ENCODE results near the gene ARID5B. TPM values are rescaled to one million over a fixed set of nuclear protein-coding genes. Genes with fewer than 3 reads are reported as not detected.

Gene ARID5B
- total RNA-seq, 1 donor from 2014 or later, result 50.6 TPM

DNA sequence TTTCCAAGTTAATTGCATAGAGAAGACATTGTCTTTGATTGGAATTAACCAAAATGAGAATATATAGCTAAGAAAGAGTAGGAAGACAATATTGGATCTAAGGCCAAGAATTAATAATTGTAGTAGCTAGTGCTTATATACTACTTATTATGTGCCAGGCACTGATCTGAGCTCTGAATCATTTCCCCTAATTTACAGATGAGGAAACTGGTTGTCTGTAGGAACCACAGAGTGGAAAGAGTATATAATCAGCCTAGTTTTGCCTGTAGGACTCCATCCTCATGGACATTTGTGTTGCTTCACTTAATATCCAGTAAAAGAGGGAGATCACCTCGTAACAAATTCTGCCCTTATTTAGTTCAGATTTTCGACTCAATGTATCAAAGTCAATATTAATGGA is 127.9 kb downstream of the ARID5B start:
- no peak for DNase-seq (ENCODE audit: low spot score)

DNA sequence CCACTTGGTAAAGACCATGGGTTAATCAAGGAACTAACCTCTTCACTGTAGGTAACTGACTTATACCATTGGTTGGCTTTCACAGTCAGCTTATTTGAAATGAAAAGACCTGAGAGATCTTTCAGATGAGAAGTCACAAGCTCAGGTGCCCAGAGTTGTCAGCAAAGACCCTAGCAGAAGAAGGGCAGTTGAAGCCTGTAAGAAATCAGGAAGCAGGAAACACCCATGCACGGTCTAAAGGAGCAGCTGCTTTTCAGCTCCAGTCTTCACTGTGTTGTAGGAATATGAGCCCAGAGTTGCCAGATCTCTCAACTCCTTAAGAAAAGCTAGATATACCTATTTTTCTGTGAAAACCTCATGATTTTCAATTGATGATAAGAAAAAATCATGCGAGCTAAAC is 130.0 kb downstream of the ARID5B start:
- DNase-seq (ENCODE audit: low spot score), result no peak

DNA sequence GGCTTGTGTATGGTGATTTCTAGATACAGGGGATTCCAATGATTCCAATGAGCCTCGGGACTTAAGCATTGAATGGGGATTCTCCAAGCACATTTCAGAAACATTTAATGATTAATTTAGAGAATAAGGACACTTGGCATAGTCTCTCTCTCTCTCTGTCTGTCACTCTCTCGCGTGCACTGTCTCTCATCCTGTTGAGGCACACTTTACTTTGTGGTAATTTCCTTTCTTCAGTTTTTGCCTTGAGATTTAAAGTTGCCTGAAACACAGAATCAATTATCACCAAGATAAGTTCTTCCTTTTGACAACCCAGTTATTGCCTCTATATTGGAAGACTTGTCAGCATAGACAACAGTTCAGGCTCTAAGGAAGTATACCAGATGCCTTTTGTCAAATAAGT is 131.6 kb downstream of the ARID5B start:
- DNase-seq (ENCODE audit: low spot score), result no peak

DNA sequence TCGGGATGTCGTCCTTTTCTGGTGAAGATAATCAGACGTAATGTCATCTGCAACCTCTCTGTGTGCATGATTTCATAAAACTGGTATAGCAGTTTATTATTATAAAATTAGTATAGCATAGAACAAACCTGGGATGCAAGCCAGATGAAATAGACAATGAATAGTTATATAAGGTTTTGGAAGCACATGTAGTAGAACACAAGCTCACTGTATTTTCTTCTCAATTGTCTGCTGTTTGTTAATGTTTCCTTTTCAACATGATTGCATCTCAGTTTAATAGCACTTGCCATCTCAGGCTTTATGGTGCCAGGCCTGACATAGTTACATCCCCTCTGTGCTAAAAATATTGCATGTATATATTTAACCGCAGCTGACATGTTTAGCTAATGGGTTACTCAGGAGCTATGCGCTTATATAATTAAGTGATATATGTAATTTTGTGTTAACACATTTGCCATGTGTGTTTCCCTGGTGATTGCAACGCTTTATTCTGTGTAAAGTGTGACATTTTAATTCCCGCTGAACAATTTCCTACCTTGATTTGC is 132.7 kb downstream of the ARID5B start:
- no peak for DNase-seq (ENCODE audit: low spot score)

DNA sequence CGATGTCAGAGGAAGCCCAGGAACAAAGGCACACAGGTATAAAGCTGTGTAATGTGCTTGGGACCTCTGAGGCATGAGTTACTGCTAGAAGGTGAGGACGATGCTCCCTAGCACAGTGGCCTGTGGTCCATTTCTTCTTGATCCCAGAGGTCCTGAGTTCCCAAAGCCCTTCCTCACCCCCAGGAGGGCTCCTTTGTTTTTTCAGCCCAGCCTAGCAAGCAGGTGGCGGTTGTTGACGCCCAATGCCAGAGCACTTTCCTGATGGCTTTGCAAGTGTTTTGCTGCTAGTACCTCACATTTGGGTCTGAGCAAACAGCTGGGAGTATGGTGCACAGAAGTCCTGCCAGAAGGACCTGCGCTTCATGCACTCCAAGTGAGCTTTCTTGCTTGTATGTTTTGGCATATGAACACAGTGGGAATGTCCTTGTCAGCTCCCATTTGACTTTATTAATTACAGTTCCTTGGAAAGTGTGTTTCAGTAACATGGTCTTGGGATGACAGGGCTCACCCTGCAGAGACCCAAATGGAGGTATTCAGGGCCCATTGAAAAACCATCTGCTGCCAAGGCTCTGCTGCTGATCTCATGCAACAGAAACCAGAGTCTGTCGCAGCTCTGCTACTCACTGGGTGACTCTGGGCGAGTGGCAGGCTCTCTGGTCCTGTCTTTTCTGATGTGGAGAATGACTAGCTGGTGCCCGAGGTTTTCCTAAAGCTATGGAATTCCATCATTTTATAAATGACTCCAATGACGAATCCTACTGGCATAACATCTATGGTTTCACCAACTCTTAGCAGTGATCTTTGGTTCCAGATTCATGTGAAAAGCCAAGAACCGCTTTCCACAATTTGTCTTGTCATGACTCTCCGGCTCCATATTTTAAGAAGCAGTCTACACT is 134.9 kb downstream of the ARID5B start:
- DNase-seq (ENCODE audit: low spot score), result no peak

DNA sequence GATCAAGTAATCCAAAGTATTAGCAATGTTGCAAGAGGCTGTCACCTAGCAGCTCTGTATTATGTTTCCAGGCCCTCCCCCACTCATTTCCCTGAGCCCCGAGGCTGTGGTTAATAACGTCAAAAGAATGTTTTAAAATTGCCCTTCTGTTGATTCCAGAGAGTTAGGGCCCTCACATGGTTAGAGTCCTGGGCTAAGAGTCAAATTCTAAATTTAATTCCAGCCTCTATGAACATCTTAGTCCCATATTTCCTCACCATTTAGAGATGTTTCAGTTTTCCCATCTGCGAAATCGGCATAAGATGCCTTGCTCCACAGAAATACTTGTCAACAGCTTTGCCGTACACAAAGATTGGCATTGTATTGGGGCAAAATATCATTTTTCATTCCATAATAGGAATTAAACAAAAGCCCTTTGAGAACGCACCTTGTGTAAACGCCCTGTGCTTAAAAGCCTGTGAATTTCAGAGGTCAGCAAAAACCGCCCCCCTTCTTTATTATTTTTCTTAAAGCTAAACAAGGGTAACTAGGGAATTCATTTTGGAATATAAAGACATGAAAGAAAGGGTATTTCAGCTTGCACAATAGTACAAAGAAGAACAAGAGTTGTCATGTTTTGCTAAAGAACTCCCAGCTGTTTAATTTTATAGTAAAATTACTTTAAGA is 135.8 kb downstream of the ARID5B start:
- DNase-seq (ENCODE audit: low spot score), result no peak

DNA sequence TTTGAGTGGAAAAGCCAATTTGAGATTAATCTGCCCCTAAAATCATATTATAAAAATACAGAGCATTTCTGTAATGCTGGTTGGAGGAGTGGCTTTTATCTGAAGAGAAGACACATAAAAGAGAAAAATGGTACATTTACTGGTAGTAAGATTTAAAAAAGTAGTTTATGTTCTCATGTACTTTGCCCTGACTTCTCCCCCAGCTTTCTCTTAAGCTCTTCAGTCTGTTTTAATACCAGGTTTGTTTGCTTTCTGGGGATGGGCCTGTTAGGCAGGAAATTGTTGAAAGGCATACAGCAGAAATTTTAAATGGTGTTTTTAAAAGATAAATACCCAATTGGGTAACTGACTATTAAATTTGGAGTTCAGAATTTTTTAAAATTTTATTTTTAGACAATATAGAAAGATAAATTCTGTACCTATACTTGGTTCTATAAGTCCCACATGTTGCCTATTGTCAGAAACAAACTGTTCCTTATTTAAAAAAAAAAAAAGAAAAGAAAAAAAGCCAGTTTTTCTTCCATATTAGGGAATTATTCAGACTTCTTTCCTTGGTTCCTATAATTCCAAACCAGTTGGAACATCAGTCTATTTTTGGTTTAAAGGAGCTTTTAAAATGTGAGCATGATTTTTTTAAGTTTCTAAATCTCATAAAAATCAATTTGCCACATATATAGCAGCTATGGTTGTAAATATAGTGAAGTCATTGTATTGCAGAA is 136.6 kb downstream of the ARID5B start:
- DNase-seq (ENCODE audit: low spot score), result no peak

DNA sequence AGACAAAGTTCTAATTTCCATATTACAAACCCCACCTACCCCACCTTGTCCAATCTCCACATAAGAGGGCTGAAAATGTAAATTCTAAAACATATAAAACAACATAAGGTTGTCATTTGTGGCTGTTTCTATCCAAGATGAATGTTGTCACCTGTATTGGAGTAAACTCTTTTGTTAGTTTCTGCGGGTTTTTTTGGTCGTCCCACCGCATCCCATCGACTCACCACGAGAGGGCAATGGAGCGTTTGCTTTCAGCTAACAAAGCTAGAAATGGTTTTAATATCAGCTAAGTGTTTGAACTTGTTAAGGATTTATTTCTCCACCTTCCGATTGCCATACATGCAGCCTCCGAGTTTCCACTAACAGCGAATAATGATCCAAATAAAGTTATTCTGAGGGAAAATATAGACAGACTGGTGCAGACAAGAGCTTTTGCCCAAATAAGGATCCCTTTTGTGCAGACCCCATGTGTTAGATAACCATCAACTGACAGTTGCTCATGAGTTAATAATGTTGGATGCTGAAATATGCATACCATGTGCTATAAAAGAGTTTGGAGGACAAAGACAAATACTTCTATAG is 137.2 kb downstream of the ARID5B start:
- DNase-seq (ENCODE audit: low spot score), result peak; percentile 81

DNA sequence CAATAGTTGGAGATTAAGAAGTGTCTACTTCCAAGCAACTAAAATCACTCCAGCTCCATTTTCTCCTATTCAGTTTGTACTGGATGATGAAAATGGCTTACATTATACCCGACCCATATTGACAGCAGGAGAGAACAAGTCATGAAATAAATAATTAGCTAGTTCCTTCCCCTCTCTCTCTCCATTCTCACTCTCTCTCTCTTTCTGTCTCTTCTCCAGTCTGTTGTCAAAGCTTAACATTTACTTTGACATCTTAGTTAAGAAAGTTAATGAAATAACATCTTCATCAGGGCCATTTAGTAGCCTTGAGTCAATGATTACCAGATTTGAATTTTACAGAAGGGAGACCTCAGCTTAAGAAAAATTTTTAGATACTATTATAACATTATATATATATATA is 138.5 kb downstream of the ARID5B start:
- DNase-seq (ENCODE audit: low spot score), result no peak

DNA sequence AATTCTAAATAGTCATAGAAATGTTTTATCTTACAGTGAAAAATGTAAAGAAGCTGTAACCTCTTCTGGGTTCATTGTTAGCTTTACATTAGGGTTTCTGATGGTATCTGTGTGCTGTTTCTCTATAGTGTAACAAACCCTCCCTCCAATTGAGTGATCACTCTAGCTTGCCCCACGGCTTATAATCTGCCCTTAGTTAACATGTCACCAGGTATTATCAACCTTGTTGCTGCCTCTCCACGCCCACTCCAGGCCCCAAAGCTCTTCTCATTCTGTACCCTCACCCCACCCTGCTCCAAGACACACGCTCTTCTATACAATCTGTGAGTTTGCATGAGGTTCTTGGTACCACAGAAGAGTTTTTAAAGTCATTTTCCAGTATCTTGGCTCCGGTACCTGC is 139.4 kb downstream of the ARID5B start:
- DNase-seq (ENCODE audit: low spot score), result no peak

DNA sequence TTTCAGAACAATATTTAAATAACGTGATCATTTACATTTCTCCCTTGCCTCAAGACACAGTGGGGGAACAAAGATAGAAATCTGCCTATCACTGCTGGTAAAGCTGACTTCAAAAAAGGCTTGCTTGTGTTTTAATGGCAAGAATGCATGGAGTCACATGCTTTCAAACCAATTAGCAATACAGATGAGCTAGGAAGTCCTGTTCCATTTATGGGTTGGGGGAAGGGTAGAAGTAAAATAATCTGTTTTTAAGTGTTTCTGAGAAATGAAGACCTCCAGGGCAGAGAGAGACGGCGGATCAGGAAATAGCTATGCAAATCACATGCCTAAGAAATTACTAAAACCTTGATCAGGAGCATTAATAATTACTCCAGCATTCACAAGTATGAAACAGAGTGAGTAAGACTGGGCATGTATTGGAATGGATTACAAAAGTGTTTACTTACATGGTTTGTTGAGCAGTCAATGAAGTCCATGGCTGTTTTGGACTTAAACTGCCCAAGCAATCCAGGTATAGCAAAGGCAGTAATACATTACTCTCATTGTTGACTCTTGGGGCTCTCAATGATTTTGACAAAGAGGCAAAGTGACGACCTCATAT is 142.0 kb downstream of the ARID5B start:
- no peak for DNase-seq (ENCODE audit: low spot score)

DNA sequence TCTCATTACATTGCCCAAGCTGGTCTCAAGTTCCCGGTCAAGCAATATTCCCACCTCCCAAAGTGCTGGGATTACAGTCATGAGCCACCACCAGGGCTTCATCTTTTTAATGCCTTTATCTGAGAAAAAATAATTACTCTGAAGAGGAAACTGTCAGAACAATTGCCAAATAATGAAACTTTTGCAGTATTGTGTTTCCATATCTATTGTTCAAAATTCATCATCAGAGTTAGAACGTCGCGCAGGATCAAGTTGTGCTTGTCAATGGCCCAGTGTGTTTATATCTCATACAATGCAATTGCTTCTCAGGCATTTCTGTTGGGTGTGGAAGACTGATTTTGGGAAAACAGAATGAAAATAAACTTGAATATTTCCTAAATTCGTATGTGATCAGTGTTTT is 143.1 kb downstream of the ARID5B start:
- DNase-seq (ENCODE audit: low spot score), result no peak

DNA sequence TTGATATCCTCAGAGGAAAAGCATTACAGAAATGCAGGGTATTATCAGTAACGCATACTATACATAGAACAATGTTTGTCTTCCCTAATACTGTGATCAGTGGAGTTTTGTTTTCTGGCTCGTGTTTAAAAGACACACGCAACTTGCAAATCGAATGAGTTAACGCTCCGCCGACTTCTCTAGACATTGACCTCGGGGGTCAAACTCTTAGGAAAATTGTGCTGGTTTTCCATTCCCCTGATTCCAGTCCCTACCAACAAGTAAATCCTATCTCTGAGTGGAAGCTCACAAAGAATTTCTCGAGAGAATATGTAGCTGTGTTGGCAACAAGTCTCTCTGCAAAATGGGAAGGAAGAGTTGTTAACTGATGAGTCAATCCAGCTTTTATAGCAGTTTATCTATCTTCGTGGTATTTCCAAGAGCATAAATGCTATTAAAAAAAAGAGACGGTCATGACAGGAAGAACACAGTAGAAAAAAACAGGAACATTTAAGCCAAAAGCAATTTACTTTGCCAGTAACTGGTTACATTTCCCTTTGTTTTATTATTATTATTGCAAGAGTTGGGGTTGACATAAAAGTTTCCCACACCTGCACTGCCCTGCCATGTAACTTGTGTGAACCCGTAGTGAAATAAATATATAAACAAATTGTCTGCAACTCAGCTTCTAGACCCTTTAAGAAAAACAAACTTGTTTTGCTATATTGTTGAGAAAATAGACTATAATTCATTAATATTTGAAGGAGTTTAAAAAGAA is 144.4 kb downstream of the ARID5B start:
- no peak for DNase-seq (ENCODE audit: low spot score)

DNA sequence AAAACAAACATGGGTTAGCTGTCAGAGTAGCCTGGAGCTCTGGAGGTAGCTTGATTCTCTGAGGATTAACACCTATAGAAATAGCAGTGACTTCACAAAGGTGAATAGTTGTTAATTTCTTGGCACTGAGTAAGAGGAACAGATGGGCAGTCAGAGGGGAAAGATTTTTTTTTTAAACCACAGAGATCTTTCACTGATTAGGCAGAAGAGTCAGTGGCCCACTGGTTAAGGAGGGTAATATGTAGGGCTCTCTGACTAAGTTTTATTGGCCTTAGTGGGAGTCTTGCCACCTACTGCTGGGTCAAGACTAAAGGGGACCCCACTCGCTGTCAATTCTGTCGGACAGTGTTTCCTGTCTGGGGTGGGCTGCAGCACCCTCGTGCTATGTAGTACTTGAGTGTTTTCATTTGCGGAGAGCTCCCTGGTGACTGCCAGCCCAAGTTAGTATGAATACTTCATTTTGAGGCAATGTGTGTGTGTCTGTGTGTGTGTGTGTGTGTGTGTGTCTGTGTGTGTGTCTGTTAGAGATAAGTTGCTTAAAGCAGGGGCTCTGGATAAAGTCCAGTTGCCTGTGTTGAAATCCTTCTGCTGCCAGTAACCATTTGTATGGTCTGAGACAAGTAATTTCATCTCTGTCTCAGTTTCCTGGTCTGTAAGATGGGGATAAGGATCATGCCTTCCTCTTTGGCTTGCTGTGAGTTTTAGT is 145.2 kb downstream of the ARID5B start:
- peak; percentile 27 for DNase-seq (ENCODE audit: low spot score)

DNA sequence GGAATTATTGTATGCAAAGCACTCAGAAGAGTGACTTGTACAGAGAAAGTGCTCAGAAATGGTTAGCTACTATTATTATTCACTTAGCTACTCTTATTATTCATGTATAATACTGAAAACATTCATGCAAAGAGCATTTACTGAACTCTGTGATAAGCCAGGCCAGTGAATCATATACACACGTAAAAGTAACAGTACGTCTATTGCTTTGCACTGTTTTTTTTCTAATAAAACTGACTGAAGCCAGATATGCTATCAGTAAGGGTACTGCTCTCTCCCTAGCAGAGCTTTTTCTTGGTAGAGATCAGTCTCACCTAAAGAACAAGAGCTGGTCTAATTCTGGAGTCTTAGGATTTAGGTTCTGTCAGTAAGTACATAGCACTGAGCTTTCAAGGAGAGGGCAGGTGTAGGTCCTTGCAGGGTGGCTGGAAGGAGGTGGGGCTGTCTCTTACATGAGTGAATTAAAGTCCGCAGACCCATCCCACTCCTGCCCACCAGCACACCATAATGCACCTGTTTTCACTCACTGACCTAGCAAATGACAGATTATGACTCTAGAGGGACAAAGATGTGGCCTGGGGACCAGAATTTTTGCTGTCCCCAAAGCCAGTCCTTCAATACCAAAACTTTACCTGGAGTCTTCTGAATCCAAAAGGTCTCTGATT is 145.9 kb downstream of the ARID5B start:
- no peak for DNase-seq (ENCODE audit: low spot score)

DNA sequence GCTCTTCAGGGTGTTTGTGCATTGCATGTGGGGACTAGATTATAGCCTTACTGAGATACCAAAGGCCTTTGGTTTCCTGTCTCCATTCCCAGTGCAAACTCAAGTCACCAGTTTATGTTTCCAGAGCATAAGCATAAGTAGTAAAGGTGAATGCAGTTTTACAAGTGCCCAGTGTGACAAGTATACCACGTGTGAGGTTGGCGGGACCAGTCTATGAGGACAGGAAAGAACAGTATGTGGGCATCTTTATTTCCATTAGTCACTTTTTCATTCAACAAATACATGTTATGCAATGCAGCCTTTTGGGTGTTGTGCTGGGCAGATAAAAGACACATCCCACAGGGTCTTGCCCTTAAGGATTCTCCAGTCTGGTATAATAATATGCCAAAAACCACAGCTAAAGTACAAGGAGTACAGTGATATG is 146.5 kb downstream of the ARID5B start:
- DNase-seq (ENCODE audit: low spot score), result no peak

DNA sequence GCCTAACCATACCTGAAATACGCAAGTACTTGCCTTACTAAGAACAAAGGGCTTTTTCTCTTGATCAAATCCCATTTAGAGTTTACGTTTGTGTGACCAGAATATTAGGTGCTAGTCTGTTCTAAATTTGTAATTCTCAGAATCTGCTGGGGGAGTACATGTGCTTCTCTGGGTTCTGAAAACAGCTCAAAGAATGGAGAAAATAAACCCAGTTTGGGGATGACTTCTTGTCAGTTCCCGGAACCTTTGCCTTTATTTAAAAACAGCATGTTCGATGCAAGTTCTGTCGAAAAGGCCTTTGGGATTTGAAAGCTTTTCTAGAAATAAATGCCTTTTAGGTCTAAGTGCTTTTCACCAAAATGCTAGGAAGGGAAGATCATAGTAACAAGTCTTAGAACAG is 147.0 kb downstream of the ARID5B start:
- no peak for DNase-seq (ENCODE audit: low spot score)

DNA sequence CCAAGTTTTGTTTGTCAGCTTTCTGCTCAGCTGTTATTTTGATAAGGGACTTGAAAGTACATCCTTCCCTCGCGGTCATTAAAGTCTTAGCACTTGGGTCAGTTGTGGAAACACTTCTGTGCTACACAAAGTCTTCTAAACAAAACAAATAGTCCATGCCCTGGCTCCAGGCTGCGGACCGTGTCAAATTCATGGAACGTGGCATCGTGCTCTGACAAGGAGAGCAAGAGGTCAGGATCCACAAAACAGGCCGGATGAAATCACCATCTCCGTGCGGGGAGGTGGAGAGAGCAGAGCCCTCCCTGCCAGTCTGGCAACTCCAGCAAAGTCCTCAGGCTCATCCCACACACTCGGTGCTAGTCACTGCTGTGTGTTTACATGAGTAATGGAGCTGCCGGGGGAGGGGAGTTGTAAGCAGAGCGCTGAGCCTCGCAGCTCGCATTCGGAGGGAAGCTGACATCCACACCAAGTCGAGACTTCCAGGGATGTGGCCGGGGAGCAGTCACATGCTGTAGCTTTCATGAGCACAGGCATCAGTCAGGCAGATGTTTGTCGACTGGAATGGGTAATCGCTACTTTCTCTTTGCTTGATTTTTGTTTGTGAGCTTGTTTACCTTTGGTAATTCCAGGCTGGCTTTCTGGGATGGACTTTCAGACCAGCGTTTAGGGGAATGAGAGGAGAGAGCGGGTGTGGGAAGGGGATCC is 147.6 kb downstream of the ARID5B start:
- peak; percentile 84 for DNase-seq (ENCODE audit: low spot score)
